Measurements from ENCODE around the gene ADAM8.

ADAM8 gene

GRCh38 chr10:133308421-133309099 is 31.9 kb upstream of the ADAM8 start, which contains the start of the genes TUBGCP2 and ZNF511:
Gene TUBGCP2, minus strand, starts transcription at chr10:133308872. Its CDS starts 5,931 bp downstream, at chr10:133302941.
Gene ZNF511, plus strand, starts transcription at chr10:133308914. Its CDS starts 30 bp downstream, at chr10:133308944.
- H3K4me3 ChIP-seq (ENCODE audit: low read depth, low read length) = peak within 1 kb of the TSS; percentile 74
- peak; percentile 18; the same call in 1 of the 2 replicates for TF ChIP-seq CTCF (IDR thresholded peaks at IDR 0.05; ENCODE audit: borderline replicate concordance, insufficient read depth, low read depth, low read length)

- peak; percentile 84 for TF ChIP-seq CTCF (IDR thresholded peaks at IDR 0.05; ENCODE audit: borderline replicate concordance, insufficient read depth, low read depth, low read length)
- H3K4me3 ChIP-seq (ENCODE audit: low read depth, low read length) = peak overlapping the region; percentile 74
Observed at GRCh38 chr10:133307776-133308420, 31.2 kb upstream of the ADAM8 start.

- H3K4me3 ChIP-seq (ENCODE audit: low read depth, low read length) = no peak overlapping the region
Observed at GRCh38 chr10:133306941-133307379, 30.3 kb upstream of the ADAM8 start.

GRCh38 chr10:133306097-133306476 is 29.4 kb upstream of the ADAM8 start:
- TF ChIP-seq CTCF (IDR thresholded peaks at IDR 0.05; ENCODE audit: borderline replicate concordance, insufficient read depth, low read depth, low read length) = no peak
- H3K4me3 ChIP-seq (ENCODE audit: low read depth, low read length) = no peak overlapping the region

More at GRCh38 chr10:133306941-133307379, 30.3 kb upstream of the ADAM8 start:
- no peak for TF ChIP-seq CTCF (IDR thresholded peaks at IDR 0.05; ENCODE audit: borderline replicate concordance, insufficient read depth, low read depth, low read length)

GRCh38 chr10:133303206-133303605 is 26.5 kb upstream of the ADAM8 start:
- no peak for TF ChIP-seq CTCF (IDR thresholded peaks at IDR 0.05; ENCODE audit: borderline replicate concordance, insufficient read depth, low read depth, low read length)

GRCh38 chr10:133302230-133302629 is 25.6 kb upstream of the ADAM8 start:
- no peak overlapping the region for H3K4me3 ChIP-seq (ENCODE audit: low read depth, low read length)
- no peak for TF ChIP-seq CTCF (IDR thresholded peaks at IDR 0.05; ENCODE audit: borderline replicate concordance, insufficient read depth, low read depth, low read length)

More at GRCh38 chr10:133303206-133303605, 26.5 kb upstream of the ADAM8 start:
- no peak overlapping the region for H3K4me3 ChIP-seq (ENCODE audit: low read depth, low read length)

All from GM12875 (cell line).